ENCODE measurements around the gene YWHAH.

GRCh38 chr22:31968022-31968421, 23.7 kb downstream of the YWHAH start:
- TF ChIP-seq CTCF (IDR thresholded peaks at IDR 0.05) (no peak), ZFX (IDR thresholded peaks at IDR 0.05; ENCODE audit: borderline replicate concordance) (no peak)
